K562 (cell line): Measurements from ENCODE around the gene CAVIN1.

ENCODE experiments used
- ATF2 ChIP-seq: sonication (generic); formaldehyde crosslinking; IDR thresholded peaks from 2 replicates; pipeline ENCODE4 v1.8.1; 2022; ENCODE audit warnings: missing genetic modification reagents
- ELF1 ChIP-seq: fragments of 200-800 bp; sonication (Bioruptor generic); IDR thresholded peaks from 2 replicates; pipeline ENCODE4 v1.6.1; 2016; ENCODE audit warnings: missing genetic modification characterization, missing compliant biosample characterization
- RBM14 ChIP-seq: fragments of 200-400 bp; formaldehyde crosslinking; IDR thresholded peaks from 2 replicates; pipeline ENCODE4 v1.6.1; 2018; ENCODE audit warnings: low read depth, mild to moderate bottlenecking, low read length, moderate library complexity, borderline replicate concordance; ENCODE audit not compliant: insufficient read depth

- TF ChIP-seq ATF2 (CRISPR knock-in tag) (no peak), RBM14 (no peak), ELF1 (no peak)
Observed at GRCh38 chr17:42441371-42442195, 18.5 kb upstream of the CAVIN1 start.
